Trophoblast cell (in vitro differentiated cells and primary cell): ENCODE measurements around the gene C9orf50.

Experiments used
- DNase-seq, 2 donors: peaks; one replicate each; pipeline ENCODE4 v3.0.0-alpha.2; 2016
- H2AFZ ChIP-seq: 2 replicates; pipeline ENCODE4 v1.6.1; 2013; ENCODE audit warnings: low read length, moderate library complexity, mild to moderate bottlenecking; ENCODE audit not compliant: insufficient read depth, poor library complexity
- H2AK5ac ChIP-seq: 2 replicates; pipeline ENCODE4 v1.6.1; 2013; ENCODE audit warnings: mild to moderate bottlenecking, low read length
- H2BK120ac ChIP-seq: 2 replicates; pipeline ENCODE4 v1.6.1; 2013; ENCODE audit warnings: low read length, mild to moderate bottlenecking, moderate library complexity; ENCODE audit not compliant: insufficient read depth, poor library complexity
- H2BK12ac ChIP-seq: 2 replicates; pipeline ENCODE4 v1.6.1; 2013; ENCODE audit warnings: mild to moderate bottlenecking, low read length, moderate library complexity
- H2BK5ac ChIP-seq: 2 replicates; pipeline ENCODE4 v1.6.1; 2013; ENCODE audit warnings: low read length, low read depth, moderate library complexity, mild to moderate bottlenecking; ENCODE audit not compliant: poor library complexity
- H3K14ac ChIP-seq: 2 replicates; pipeline ENCODE4 v1.6.1; 2013; ENCODE audit warnings: mild to moderate bottlenecking, low read length
- H3K18ac ChIP-seq: 2 replicates; pipeline ENCODE4 v1.6.1; 2013; ENCODE audit warnings: mild to moderate bottlenecking, low read length
- H3K23ac ChIP-seq: 2 replicates; pipeline ENCODE4 v1.6.1; 2013; ENCODE audit warnings: low read length
- H3K27ac ChIP-seq: 2 replicates; pipeline ENCODE4 v1.5.1; 2013; ENCODE audit warnings: low read depth, mild to moderate bottlenecking, inconsistent platforms, low read length, moderate library complexity
- H3K27me3 ChIP-seq: 2 replicates; pipeline ENCODE4 v1.6.1; 2013; ENCODE audit warnings: inconsistent platforms, mild to moderate bottlenecking, low read length, moderate library complexity; ENCODE audit not compliant: insufficient read depth
- H3K36me3 ChIP-seq, 2 experiments: 1 replicate in 1 of 2; 2 replicates in 1 of 2; pipeline ENCODE4 v1.6.1; 2013; ENCODE audit warnings: low read length in 2 of 2, mild to moderate bottlenecking in 2 of 2, moderate library complexity in 1 of 2; ENCODE audit not compliant: insufficient read depth in 2 of 2, control insufficient read depth in 1 of 2
- H3K4ac ChIP-seq: 2 replicates; pipeline ENCODE4 v1.6.1; 2013; ENCODE audit warnings: low read depth, mild to moderate bottlenecking, low read length, moderate library complexity
- H3K4me1 ChIP-seq, 2 experiments: 1 replicate in 1 of 2; 2 replicates in 1 of 2; pipeline ENCODE4 v1.6.1; 2013; ENCODE audit warnings: low read length in 2 of 2, mild to moderate bottlenecking in 2 of 2, moderate library complexity in 1 of 2; ENCODE audit not compliant: insufficient read depth in 2 of 2, control insufficient read depth in 1 of 2
- H3K4me2 ChIP-seq: 2 replicates; pipeline ENCODE4 v1.6.1; 2013; ENCODE audit warnings: inconsistent platforms, mild to moderate bottlenecking, low read length, moderate library complexity
- H3K4me3 ChIP-seq: 2 replicates; pipeline ENCODE4 v1.5.1; 2013; ENCODE audit warnings: mild to moderate bottlenecking, low read depth, low read length, inconsistent platforms
- H3K79me1 ChIP-seq: one replicate; pipeline ENCODE4 v1.6.1; 2013; ENCODE audit warnings: low read length
- H3K79me2 ChIP-seq: 2 replicates; pipeline ENCODE4 v1.6.1; 2013; ENCODE audit warnings: low read length, mild to moderate bottlenecking; ENCODE audit not compliant: control insufficient read depth, insufficient read depth, poor library complexity
- H3K9ac ChIP-seq: 2 replicates; pipeline ENCODE4 v1.6.1; 2013; ENCODE audit warnings: mild to moderate bottlenecking, low read length
- H3K9me3 ChIP-seq: 2 replicates; pipeline ENCODE4 v1.6.1; 2013; ENCODE audit warnings: low read depth, mild to moderate bottlenecking, control low read depth, inconsistent platforms, low read length; ENCODE audit not compliant: insufficient read depth
- H4K12ac ChIP-seq: 2 replicates; pipeline ENCODE4 v1.6.1; 2013; ENCODE audit warnings: low read depth, mild to moderate bottlenecking, low read length, moderate library complexity
- H4K8ac ChIP-seq: 2 replicates; pipeline ENCODE4 v1.6.1; 2013; ENCODE audit warnings: low read depth, mild to moderate bottlenecking, low read length, moderate library complexity
- H4K91ac ChIP-seq: one replicate; pipeline ENCODE4 v1.6.1; 2013; ENCODE audit warnings: low read depth, mild to moderate bottlenecking, low read length, moderate library complexity
- WGBS: extraction: QIAGEN DNeasy Blood & Tissue Kit; methylation state at CpG from one replicate; pipeline ENCODE4 v1.1.7; 2013; ENCODE audit warnings: missing lambda C conversion rate; ENCODE audit not compliant: insufficient read length, insufficient coverage; ENCODE audit errors: extremely low coverage; 5-methylcytosine and 5-hydroxymethylcytosine counted together

C9orf50 gene

DNA sequence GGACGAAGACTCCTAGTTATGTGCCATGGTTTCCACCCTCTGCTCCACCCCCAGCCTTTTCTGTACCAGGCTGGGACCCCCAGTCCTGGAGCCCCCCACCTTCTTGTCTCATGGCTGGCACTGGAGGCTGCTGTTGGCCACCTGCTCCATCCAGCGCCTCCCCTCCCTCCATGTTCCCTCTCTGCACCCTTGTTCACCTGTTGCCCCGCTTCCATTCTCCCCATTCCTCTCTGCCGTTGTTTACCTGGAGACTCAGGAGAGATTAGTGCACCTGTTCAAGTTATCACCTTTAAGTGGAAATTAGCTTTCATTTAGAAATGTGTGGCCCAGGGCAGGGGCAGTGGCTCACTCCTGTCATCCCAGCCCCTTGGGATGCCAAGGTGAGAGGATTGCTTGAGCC, 12.3 kb upstream of the C9orf50 start:
- Histone ChIP-seq H3K9ac (no peak overlapping the region), H2BK5ac (no peak overlapping the region), H3K36me3 (peaks cover 58 to 67% of the 10 kb centered on the region in 2 experiments), H3K79me1 (no peaks in the 10 kb centered on the region), H4K8ac (no peak overlapping the region), H3K23ac (no peak overlapping the region), H3K4me1 (peaks cover 0 to 2% of the 10 kb centered on the region in 2 experiments), H3K27ac (no peak overlapping the region), H4K12ac (no peak overlapping the region), H2BK120ac (no peak overlapping the region), H3K4ac (no peak overlapping the region), H3K4me3 (no peak overlapping the region), H4K91ac (no peak overlapping the region), H3K9me3 (peaks cover 2% of the 10 kb centered on the region), H3K27me3 (no peaks in the 10 kb centered on the region), H3K14ac (no peak overlapping the region), H2AFZ (no peak overlapping the region), H2AK5ac (no peak overlapping the region), H2BK12ac (no peak overlapping the region), H3K4me2 (no peak overlapping the region), H3K79me2 (peaks cover 8% of the 10 kb centered on the region), H3K18ac (no peak overlapping the region)
- no CpG with 5 or more reads among the region's 4 CpGs for WGBS
- no peak for DNase-seq

DNA sequence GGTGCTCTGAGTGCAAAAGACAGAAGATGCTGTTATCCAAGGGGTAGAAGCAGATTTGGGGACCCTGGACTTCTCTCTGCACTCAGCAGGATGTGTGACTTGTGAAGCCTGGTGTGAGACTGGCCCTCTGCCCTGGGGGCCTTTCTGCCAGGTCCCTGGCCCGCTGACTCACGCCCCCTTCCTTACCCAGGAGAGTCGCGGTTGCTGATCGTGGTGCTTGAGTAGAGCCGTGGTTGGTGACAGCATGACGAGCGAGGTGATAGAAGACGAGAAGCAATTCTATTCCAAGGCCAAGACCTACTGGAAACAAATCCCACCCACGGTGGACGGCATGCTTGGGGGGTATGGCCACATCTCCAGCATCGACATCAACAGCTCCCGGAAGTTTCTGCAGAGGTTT, 11.6 kb upstream of the C9orf50 start:
- H3K4me1 ChIP-seq = peaks cover 6 to 9% of the 10 kb centered on the region in 2 experiments
- WGBS = no CpG with 5 or more reads among the region's 13 CpGs
- no peak overlapping the region for H3K4me2 ChIP-seq
- H3K79me2 ChIP-seq = peaks cover 15% of the 10 kb centered on the region
- H3K27ac ChIP-seq = no peak overlapping the region
- no peak overlapping the region for H3K23ac ChIP-seq
- H4K91ac ChIP-seq = no peak overlapping the region
- DNase-seq = no peak
- no peak overlapping the region for H4K12ac ChIP-seq
- no peak overlapping the region for H2BK120ac ChIP-seq
- no peak overlapping the region for H3K4me3 ChIP-seq
- H3K9ac ChIP-seq = no peak overlapping the region
- no peak overlapping the region for H2AFZ ChIP-seq
- H3K4ac ChIP-seq = peak overlapping the region; percentile 5
- peaks cover 58 to 66% of the 10 kb centered on the region in 2 experiments for H3K36me3 ChIP-seq
- no peak overlapping the region for H2AK5ac ChIP-seq
- peaks cover 4% of the 10 kb centered on the region for H3K9me3 ChIP-seq
- H3K14ac ChIP-seq = no peak overlapping the region
- H3K27me3 ChIP-seq = no peaks in the 10 kb centered on the region
- H3K18ac ChIP-seq = no peak overlapping the region
- H4K8ac ChIP-seq = no peak overlapping the region
- no peak overlapping the region for H2BK5ac ChIP-seq
- H3K79me1 ChIP-seq = no peaks in the 10 kb centered on the region
- no peak overlapping the region for H2BK12ac ChIP-seq

DNA sequence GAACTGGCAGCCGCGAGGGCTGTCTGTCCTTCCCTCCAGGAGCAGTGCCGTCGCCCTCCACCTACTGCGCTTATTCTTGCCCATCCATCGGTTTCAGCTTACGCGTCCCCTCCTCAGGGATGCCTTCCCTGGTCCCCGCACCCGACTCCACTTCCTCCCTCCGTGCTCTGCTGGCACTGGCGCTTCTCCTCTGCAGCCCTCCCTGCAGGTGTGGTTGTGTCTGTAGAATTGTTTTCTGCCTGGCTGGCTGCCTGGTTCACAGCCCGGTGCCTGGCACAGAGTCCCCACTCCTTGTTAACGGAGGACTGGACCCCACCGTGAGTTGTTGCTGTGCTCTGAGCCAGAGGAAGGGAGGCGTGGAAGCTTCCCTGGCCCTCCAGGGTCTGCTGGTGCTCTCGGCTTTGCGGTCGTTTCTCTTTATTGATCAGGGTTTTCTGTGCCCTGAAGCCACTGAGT, 10.8 kb upstream of the C9orf50 start:
- Histone ChIP-seq H4K12ac (no peak overlapping the region), H3K79me2 (peaks cover 17% of the 10 kb centered on the region), H3K4me3 (no peak overlapping the region), H2AK5ac (no peak overlapping the region), H2AFZ (no peak overlapping the region), H2BK12ac (no peak overlapping the region), H3K4me1 (peaks cover 10 to 13% of the 10 kb centered on the region in 2 experiments), H3K4ac (peak overlapping the region; percentile 82), H2BK5ac (no peak overlapping the region), H3K27ac (no peak overlapping the region), H2BK120ac (no peak overlapping the region), H3K27me3 (no peaks in the 10 kb centered on the region), H3K36me3 (peaks cover 50 to 59% of the 10 kb centered on the region in 2 experiments), H4K91ac (no peak overlapping the region), H3K4me2 (no peak overlapping the region), H3K79me1 (peaks cover 2% of the 10 kb centered on the region), H3K9me3 (peaks cover 4% of the 10 kb centered on the region), H3K18ac (no peak overlapping the region), H3K9ac (no peak overlapping the region), H4K8ac (no peak overlapping the region), H3K14ac (no peak overlapping the region), H3K23ac (no peak overlapping the region)
- DNase-seq = no peak
- no CpG with 5 or more reads among the region's 19 CpGs for WGBS

DNA sequence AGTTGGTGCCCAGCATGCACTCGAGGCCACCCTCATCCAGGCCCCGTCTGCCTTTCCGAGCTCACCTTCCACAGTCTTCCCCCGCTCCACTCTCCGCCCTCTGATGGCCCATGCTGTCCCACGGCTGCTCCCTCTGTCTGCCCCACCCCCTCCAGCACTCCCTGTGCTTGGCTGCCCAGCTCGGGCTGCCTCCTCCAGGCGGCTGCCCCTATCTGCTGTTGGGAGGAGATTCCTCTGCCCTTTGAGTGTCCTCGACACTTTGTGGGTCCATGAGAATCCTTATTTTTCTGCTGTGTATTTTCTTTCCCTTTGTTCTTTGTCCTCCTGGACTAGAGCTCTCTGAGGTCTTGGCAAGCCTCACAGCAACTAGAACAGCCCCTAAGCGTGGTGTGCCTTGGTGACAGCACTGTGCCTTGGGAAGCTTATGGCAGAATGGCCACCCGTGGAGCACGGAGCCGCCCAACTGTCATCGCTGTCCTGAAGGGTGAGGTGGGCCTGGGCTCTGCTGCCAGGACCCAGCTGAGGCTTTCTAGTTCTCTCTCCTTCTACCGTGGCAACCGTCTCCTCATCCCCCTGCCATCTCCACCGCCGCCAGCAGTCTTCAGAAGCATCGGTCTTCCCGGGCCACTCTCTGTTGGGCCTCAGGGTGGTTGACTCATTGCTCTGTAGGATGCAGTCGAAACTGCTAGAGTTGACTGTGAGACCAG, 10.2 kb upstream of the C9orf50 start:
- no peak overlapping the region for H2BK120ac ChIP-seq
- no peak overlapping the region for H3K18ac ChIP-seq
- H2AK5ac ChIP-seq = no peak overlapping the region
- WGBS = no CpG with 5 or more reads among the region's 21 CpGs
- H3K79me1 ChIP-seq = peaks cover 7% of the 10 kb centered on the region
- H2BK5ac ChIP-seq = no peak overlapping the region
- H3K23ac ChIP-seq = no peak overlapping the region
- peak overlapping the region; percentile 82 for H3K4ac ChIP-seq
- H3K4me3 ChIP-seq = no peak overlapping the region
- H3K79me2 ChIP-seq = peaks cover 22% of the 10 kb centered on the region
- no peak overlapping the region for H3K4me2 ChIP-seq
- H2AFZ ChIP-seq = no peak overlapping the region
- H3K36me3 ChIP-seq = peaks cover 50 to 56% of the 10 kb centered on the region in 2 experiments
- H3K4me1 ChIP-seq = peaks cover 10 to 16% of the 10 kb centered on the region in 2 experiments
- H3K9me3 ChIP-seq = peaks cover 4% of the 10 kb centered on the region
- H4K12ac ChIP-seq = no peak overlapping the region
- no peaks in the 10 kb centered on the region for H3K27me3 ChIP-seq
- H4K8ac ChIP-seq = no peak overlapping the region
- H4K91ac ChIP-seq = no peak overlapping the region
- no peak overlapping the region for H3K9ac ChIP-seq
- no peak overlapping the region for H3K14ac ChIP-seq
- DNase-seq = peak; percentile 45 to 63
- no peak overlapping the region for H2BK12ac ChIP-seq
- H3K27ac ChIP-seq = no peak overlapping the region
